Measurements from ENCODE around the gene CEP63. TPM values are rescaled to one million over a fixed set of nuclear protein-coding genes. Genes with fewer than 3 reads are reported as not detected.

CEP63 gene
- total RNA-seq, 1 donor, result 19.4 TPM

DNA sequence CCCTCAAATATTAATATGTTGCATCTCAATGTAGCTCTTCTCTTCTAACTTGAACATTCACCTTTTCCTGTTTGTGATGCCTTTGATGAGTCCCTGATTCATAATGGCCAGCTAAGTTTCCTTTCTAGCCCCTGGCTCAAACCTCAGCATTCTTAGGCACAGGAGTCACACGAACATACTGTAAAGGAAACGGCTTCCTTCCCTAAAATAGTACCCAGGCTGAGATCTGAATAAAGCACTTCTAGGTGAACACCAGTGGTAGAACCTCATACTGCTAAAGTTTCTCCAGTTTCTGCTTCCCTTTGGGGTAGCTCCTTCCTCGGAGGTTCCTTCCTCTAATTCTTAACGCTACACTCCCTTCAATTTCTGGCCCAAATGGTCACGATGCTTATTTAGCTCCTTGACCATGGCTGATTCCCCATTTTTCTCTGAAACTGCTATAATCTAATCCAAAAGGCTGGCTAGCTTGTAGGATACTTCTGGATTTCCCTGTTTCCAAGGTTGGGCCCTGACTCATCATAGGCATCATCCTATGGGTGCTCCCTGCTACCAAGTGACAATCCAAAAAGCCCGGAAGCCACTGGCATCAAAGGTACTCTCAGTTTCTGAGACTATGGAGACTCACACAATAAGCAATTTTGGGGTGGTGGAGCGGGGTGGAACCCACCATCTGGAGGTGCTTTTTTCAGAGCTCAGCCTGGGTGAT is 2.5 kb upstream of the CEP63 start:
- peak overlapping the region; percentile 1 for H3K4me3 ChIP-seq (ENCODE audit: low read depth, low read length)
- TF ChIP-seq, protein P1, sequence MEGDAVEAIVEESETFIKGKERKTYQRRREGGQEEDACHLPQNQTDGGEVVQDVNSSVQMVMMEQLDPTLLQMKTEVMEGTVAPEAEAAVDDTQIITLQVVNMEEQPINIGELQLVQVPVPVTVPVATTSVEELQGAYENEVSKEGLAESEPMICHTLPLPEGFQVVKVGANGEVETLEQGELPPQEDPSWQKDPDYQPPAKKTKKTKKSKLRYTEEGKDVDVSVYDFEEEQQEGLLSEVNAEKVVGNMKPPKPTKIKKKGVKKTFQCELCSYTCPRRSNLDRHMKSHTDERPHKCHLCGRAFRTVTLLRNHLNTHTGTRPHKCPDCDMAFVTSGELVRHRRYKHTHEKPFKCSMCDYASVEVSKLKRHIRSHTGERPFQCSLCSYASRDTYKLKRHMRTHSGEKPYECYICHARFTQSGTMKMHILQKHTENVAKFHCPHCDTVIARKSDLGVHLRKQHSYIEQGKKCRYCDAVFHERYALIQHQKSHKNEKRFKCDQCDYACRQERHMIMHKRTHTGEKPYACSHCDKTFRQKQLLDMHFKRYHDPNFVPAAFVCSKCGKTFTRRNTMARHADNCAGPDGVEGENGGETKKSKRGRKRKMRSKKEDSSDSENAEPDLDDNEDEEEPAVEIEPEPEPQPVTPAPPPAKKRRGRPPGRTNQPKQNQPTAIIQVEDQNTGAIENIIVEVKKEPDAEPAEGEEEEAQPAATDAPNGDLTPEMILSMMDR (IDR thresholded peaks at IDR 0.05; ENCODE audit: insufficient read depth, low read length), result no peak
- DNase-seq (ENCODE audit: low read depth), result peak; percentile 83

DNA sequence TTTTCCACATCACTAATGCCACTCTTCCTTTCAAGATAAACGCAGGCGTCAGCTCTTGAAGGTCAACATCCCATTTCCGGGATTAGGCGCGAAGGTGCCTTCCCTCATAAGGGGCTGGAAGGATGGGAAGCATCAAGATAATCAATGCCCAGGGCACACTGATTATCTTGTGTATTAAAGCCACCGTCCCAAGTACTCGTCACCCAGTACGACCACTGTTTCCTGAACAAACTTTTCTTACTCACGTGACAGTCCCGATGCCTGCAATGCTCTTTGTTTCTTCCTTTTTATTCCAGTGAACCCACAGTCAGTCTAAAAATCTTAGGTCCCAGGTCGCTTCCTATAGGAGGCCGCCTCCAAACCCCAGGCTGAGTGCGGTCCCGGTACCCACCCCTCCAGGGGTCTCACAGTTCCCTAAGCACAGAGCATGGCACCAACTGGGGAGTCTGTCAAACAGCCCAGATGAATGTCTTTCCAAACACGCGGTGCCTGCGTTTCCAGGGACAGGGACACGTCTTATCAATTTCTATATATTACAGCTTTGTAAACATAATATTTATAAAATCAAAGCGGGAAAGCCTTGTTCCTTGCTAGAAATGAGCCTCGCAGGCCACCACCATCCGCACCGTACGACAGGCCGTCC is 661 bp upstream of the CEP63 start:
- H3K4me3 ChIP-seq (ENCODE audit: low read depth, low read length), result peak overlapping the region; percentile 94
- TF ChIP-seq, protein P1 (IDR thresholded peaks at IDR 0.05; ENCODE audit: insufficient read depth, low read length), result no peak
- DNase-seq (ENCODE audit: low read depth), result peak; percentile 46

DNA sequence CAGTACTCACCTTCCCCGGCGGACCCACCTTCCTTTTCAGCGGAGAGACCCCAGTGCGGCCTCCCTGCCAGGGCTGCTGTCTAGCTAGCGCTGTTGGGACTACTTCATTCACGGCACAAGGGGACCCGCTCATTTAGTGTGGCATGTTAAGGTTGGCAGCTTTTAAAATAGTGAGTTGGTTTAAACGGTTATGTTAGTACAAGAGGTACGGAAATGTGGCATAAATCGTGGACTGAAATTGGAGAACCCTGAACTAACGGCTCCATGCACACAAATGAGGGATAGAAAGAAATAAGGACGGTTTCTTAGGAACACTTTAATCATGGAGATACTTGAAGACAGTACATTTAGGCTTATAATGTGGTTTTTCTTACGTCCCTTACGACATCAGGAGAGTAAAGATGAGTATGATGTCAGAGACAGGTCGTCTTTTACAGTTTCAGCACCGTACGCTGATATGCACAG is 752 bp downstream of the CEP63 start:
- DNase-seq (ENCODE audit: low read depth), result peak; percentile 39
- H3K4me3 ChIP-seq (ENCODE audit: low read depth, low read length), result peak overlapping the region; percentile 94
- TF ChIP-seq, protein P1 (IDR thresholded peaks at IDR 0.05; ENCODE audit: insufficient read depth, low read length), result no peak

DNA sequence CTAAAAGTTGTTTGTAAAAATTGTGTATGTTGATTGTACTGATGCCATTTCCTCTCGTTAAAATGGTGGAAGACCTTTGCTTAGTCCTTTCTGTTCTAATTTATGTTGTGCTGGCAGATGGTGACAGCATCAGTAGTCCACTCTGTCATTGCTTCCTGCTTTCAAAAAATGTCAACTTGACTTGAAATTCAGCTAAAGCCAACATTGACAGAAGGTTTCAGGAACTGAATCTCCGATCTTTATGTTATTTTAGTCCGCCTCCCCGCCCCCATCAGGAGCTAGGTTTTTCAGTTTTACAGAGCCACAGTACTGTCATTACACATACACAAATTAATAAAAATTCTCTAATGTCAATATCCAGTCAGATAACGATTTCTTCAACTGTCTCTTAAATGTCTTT is 1.5 kb downstream of the CEP63 start:
- TF ChIP-seq, protein P1 (IDR thresholded peaks at IDR 0.05; ENCODE audit: insufficient read depth, low read length), result no peak
- peak overlapping the region; percentile 94 for H3K4me3 ChIP-seq (ENCODE audit: low read depth, low read length)
- DNase-seq (ENCODE audit: low read depth), result no peak

DNA sequence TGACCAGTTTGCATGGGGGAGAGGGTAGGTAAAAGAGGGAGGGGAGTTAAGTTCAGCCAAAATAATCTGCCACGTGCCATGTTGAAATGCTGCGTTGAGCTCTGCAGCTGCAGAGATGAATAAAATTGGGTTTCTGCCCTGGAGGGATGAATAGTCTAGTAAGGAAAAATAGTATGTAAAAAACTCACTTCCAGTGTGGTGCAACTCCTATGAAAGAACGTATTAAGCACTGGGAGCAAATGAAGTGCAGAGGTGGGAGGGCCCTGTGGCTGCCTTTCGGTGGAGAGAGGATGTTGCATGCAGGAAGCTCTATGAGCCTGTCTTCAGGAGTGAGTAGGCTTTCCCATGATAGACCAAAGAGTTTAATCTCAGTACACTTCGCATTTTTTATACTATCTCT is 8.6 kb downstream of the CEP63 start:
- TF ChIP-seq, protein P1 (IDR thresholded peaks at IDR 0.05; ENCODE audit: insufficient read depth, low read length), result no peak
- no peak overlapping the region for H3K4me3 ChIP-seq (ENCODE audit: low read depth, low read length)
- peak; percentile 33 for DNase-seq (ENCODE audit: low read depth)

DNA sequence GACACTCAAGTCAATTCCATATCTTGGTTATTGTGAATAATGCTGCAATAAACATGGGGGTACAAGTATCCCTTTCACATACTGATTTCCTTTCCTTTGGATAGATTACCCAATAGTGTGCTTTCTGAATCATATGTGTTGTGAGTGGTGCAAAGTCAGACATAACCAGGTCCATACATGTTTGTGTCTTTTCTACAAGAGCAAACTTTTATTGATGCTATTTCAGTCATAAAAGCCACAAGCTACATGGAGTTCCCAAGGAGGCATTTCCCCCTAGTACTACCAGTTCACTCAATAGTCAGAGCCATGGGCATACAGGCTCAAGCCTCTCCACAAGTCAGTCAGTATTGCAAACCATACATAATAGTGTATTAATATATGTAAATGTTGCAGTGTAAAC is 10.1 kb downstream of the CEP63 start:
- TF ChIP-seq, protein P1 (IDR thresholded peaks at IDR 0.05; ENCODE audit: insufficient read depth, low read length), result no peak
- H3K4me3 ChIP-seq (ENCODE audit: low read depth, low read length), result no peak overlapping the region
- no peak for DNase-seq (ENCODE audit: low read depth)

Data from fibroblast of the aortic adventitia (primary cell).